ENCODE results near the gene SUSD2.
"Not testable (repeated sequence)": the region's sequence is repeated elsewhere in the genome, so short reads cannot be mapped to it uniquely, and the experiment has no call there.

The SUSD2 gene

GRCh38 chr22:24236656-24237055, 55.4 kb downstream of the SUSD2 start:
- H3K4me1 ChIP-seq (ENCODE audit: control insufficient read depth, low read length) = no peaks in the 10 kb centered on the region
- TF ChIP-seq CTCF (IDR thresholded peaks at IDR 0.05; ENCODE audit: low read depth, low read length, poor library complexity, severe bottlenecking) (no peak), EZH2phosphoT487 (IDR thresholded peaks at IDR 0.05; ENCODE audit: borderline replicate concordance, low read length) (no peak)
- H3K9me3 ChIP-seq (ENCODE audit: control insufficient read depth, insufficient read depth, low read length) = no peaks in the 10 kb centered on the region
- 0 out of 2 replicates have a peak, but pooled peaks cover 3% of the 10 kb centered on the region for H3F3A ChIP-seq (ENCODE audit: control insufficient read depth, insufficient read depth)
- H3K4me3 ChIP-seq (ENCODE audit: low read length) = no peak overlapping the region
- H4K20me1 ChIP-seq (ENCODE audit: control insufficient read depth, insufficient read depth, low read depth, low read length) = no peaks in the 10 kb centered on the region
- no peaks in the 10 kb centered on the region for H3K79me2 ChIP-seq (ENCODE audit: control insufficient read depth, low read length)
- H3K4me2 ChIP-seq (ENCODE audit: low read length) = no peak overlapping the region
- H3K27me3 ChIP-seq (ENCODE audit: control insufficient read depth, low read length) = no peaks in the 10 kb centered on the region
- H3K9me2 ChIP-seq (replicated peaks; ENCODE audit: control insufficient read depth, low read length) = no peaks in the 10 kb centered on the region
- no peaks in the 10 kb centered on the region for H3K36me3 ChIP-seq (ENCODE audit: control insufficient read depth, low read length)
- no peak overlapping the region for H3K27ac ChIP-seq (ENCODE audit: low read depth, low read length)

GRCh38 chr22:24238101-24238694, 56.9 kb downstream of the SUSD2 start:
- H3K79me2 ChIP-seq (ENCODE audit: control insufficient read depth, low read length); H3K27ac ChIP-seq (ENCODE audit: low read depth, low read length); H3K4me2 ChIP-seq (ENCODE audit: low read length); H3K36me3 ChIP-seq (ENCODE audit: control insufficient read depth, low read length); H3K4me3 ChIP-seq (ENCODE audit: low read length); H3K9me2 ChIP-seq (replicated peaks; ENCODE audit: control insufficient read depth, low read length); H3K27me3 ChIP-seq (ENCODE audit: control insufficient read depth, low read length); H3K9me3 ChIP-seq (ENCODE audit: control insufficient read depth, insufficient read depth, low read length); H3F3A ChIP-seq (ENCODE audit: control insufficient read depth, insufficient read depth); H4K20me1 ChIP-seq (ENCODE audit: control insufficient read depth, insufficient read depth, low read depth, low read length): not testable (repeated sequence)
- H3K4me1 ChIP-seq (ENCODE audit: control insufficient read depth, low read length) = peaks cover 12% of the 10 kb centered on the region
